Uterus (tissue), 2 donors: ENCODE results near the gene DBNDD1.

Source experiments
- CTCF ChIP-seq, 4 experiments: fragments of 200-600 bp in 2 of 4; fragments of 450-650 bp in 2 of 4; sonication (generic) in 2 of 4; IDR thresholded peaks; one replicate each; pipeline ENCODE4 v1.5.1; 2016 to 2019; ENCODE audit warnings: antibody characterized with exemption in 4 of 4, mild to moderate bottlenecking in 2 of 4, moderate library complexity in 1 of 4
- POLR2A ChIP-seq, 2 donors: fragments of 450-650 bp; IDR thresholded peaks; one replicate each; pipeline ENCODE4 v1.6.1; 2016; ENCODE audit warnings: antibody characterized with exemption in 2 of 2, mild to moderate bottlenecking in 1 of 2, moderate library complexity in 1 of 2

- TF ChIP-seq POLR2A (IDR thresholded peaks at IDR 0.05) (no peak), CTCF (IDR thresholded peaks at IDR 0.05) (no peak)
These were observed 25.9 kb downstream of the DBNDD1 start for GRCh38 chr16:89993377-89993776.
